HEK293 (cell line): ENCODE results near the gene NUDT4.

Experiments
- ZEB2 ChIP-seq: fragments of 450-650 bp; formaldehyde crosslinking; IDR thresholded peaks from 2 replicates; pipeline ENCODE4 v1.5.1; 2016; ENCODE audit warnings: missing biosample characterization, missing genetic modification characterization
- ZNF138 ChIP-seq: fragments of 450-650 bp; formaldehyde crosslinking; IDR thresholded peaks from 2 replicates; pipeline ENCODE4 v1.5.1; 2016; ENCODE audit warnings: missing biosample characterization, missing genetic modification characterization, borderline replicate concordance
- ZNF677 ChIP-seq: fragments of 450-650 bp; IDR thresholded peaks from 2 replicates; pipeline ENCODE4 v1.5.0; 2018; ENCODE audit warnings: missing biosample characterization, mild to moderate bottlenecking, missing genetic modification characterization, moderate library complexity
- ZSCAN18 ChIP-seq: fragments of 450-650 bp; formaldehyde crosslinking; IDR thresholded peaks from 2 replicates; pipeline ENCODE4 v1.5.1; 2016; ENCODE audit warnings: missing biosample characterization, missing genetic modification characterization

DNA sequence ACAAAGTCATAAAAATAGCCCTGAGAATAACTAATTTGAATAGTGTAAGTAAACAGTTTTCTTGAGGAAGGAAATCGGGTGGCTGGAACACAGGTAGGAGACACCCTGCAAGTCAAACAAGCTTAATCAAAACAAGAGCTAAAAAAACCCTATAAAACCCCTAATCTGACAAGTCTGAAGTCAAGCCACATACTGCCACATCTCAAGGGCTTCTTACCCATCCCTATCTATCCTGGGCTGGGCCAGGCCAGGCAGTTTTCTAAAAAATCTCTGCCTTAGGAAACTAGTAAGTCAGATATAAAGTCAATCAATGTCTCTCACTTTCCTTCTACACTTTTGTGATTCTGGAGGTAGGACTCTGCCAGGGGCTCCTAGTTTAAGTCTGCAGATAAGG, 48.7 kb downstream of the NUDT4 start:
- TF ChIP-seq ZEB2 (no peak), ZNF677 (tag by site-specific recombination) (no peak), ZSCAN18 (tag by site-specific recombination) (no peak), ZNF138 (tag by site-specific recombination) (no peak)
